ENCODE results near the gene STAG1. TPM values are rescaled to one million over a fixed set of nuclear protein-coding genes. Genes with fewer than 3 reads are reported as not detected.

The STAG1 gene
- total RNA-seq, 2 donors from 2014 or later, result 38.2 to 43.5 TPM

- no peaks in the 10 kb centered on the region for H3K36me3 ChIP-seq
- H3K4me3 ChIP-seq, result no peak overlapping the region
- H3K9me3 ChIP-seq, result no peaks in the 10 kb centered on the region
- intact Hi-C loops (cut with DNase I), result no loop called here
- H3K4me1 ChIP-seq, result no peaks in the 10 kb centered on the region
- DNase-seq, result no peak
- no peak for TF ChIP-seq CTCF (IDR thresholded peaks at IDR 0.05)
- no peaks in the 10 kb centered on the region for H3K27me3 ChIP-seq
- no peak overlapping the region for H3K27ac ChIP-seq
- no peak overlapping the region for H3K9ac ChIP-seq (ENCODE audit: low read depth in 2 of 2, low read length in 2 of 2)
These were observed 455.2 kb downstream of the STAG1 start for GRCh38 chr3:136296960-136297359.

GRCh38 chr3:136294176-136294575, 458.0 kb downstream of the STAG1 start:
- Histone ChIP-seq H3K9me3 (no peaks in the 10 kb centered on the region), H3K36me3 (no peaks in the 10 kb centered on the region)

GRCh38 chr3:136293279-136293678, 458.9 kb downstream of the STAG1 start:
- Histone ChIP-seq H3K27ac (no peak overlapping the region), H3K4me3 (no peak overlapping the region)

More at GRCh38 chr3:136294176-136294575, 458.0 kb downstream of the STAG1 start:
- no peaks in the 10 kb centered on the region for H3K27me3 ChIP-seq
- intact Hi-C loops (cut with DNase I), result no loop called here
- H3K9ac ChIP-seq (ENCODE audit: low read depth in 2 of 2, low read length in 2 of 2), result no peak overlapping the region
- DNase-seq, result no peak
- H3K4me1 ChIP-seq, result no peaks in the 10 kb centered on the region
- no peak overlapping the region for H3K4me3 ChIP-seq
- H3K27ac ChIP-seq, result no peak overlapping the region
- TF ChIP-seq CTCF (IDR thresholded peaks at IDR 0.05), result no peak

GRCh38 chr3:136292500-136292899, 459.7 kb downstream of the STAG1 start:
- DNase-seq, result no peak
- intact Hi-C loops (cut with DNase I), result no loop called here
- H3K27ac ChIP-seq, result no peak overlapping the region
- no peaks in the 10 kb centered on the region for H3K27me3 ChIP-seq
- H3K4me1 ChIP-seq, result no peaks in the 10 kb centered on the region
- TF ChIP-seq CTCF (IDR thresholded peaks at IDR 0.05), result no peak
- H3K9me3 ChIP-seq, result no peaks in the 10 kb centered on the region
- H3K36me3 ChIP-seq, result no peaks in the 10 kb centered on the region
- H3K4me3 ChIP-seq, result no peak overlapping the region
- no peak overlapping the region for H3K9ac ChIP-seq (ENCODE audit: low read depth in 2 of 2, low read length in 2 of 2)

More at GRCh38 chr3:136293279-136293678, 458.9 kb downstream of the STAG1 start:
- H3K36me3 ChIP-seq, result no peaks in the 10 kb centered on the region
- H3K27me3 ChIP-seq, result no peaks in the 10 kb centered on the region
- intact Hi-C loops (cut with DNase I), result no loop called here
- no peaks in the 10 kb centered on the region for H3K9me3 ChIP-seq
- H3K4me1 ChIP-seq, result no peaks in the 10 kb centered on the region
- no peak for TF ChIP-seq CTCF (IDR thresholded peaks at IDR 0.05)
- H3K9ac ChIP-seq (ENCODE audit: low read depth in 2 of 2, low read length in 2 of 2), result no peak overlapping the region
- DNase-seq, result no peak

- intact Hi-C loops (cut with DNase I), result no loop called here
- no peaks in the 10 kb centered on the region for H3K9me3 ChIP-seq
- no peak for TF ChIP-seq CTCF (IDR thresholded peaks at IDR 0.05)
- H3K4me3 ChIP-seq, result no peak overlapping the region
- DNase-seq, result no peak
- no peak overlapping the region for H3K27ac ChIP-seq
- H3K36me3 ChIP-seq, result no peaks in the 10 kb centered on the region
- no peaks in the 10 kb centered on the region for H3K27me3 ChIP-seq
- no peak overlapping the region for H3K9ac ChIP-seq (ENCODE audit: low read depth in 2 of 2, low read length in 2 of 2)
- H3K4me1 ChIP-seq, result no peaks in the 10 kb centered on the region
These were observed 460.9 kb downstream of the STAG1 start for GRCh38 chr3:136291302-136291701.

Other genes with a start within 250 kb of the STAG1 start
- 1 to 10 TPM in 1 of 2 donors, under 1 TPM in 1; 0.74 to 1.2 TPM for gene SLC35G2, start 66.7 kb upstream of the STAG1 start, total RNA-seq
- gene NCK1, start 109.8 kb upstream of the STAG1 start, total RNA-seq, result 10 to 100 TPM; 33.8 to 72.3 TPM
- under 1 TPM; 0.74 to 0.96 TPM for gene IL20RB, start 205.6 kb upstream of the STAG1 start, total RNA-seq